ENCODE data around the gene OR1I1. TPM values are rescaled to one million over a fixed set of nuclear protein-coding genes. Genes with fewer than 3 reads are reported as not detected.
"Not testable (repeated sequence)": the region's sequence is repeated elsewhere in the genome, so short reads cannot be mapped to it uniquely, and the experiment has no call there.

Gene OR1I1
- total RNA-seq, 1 donor from 2014 or later: not detected

- DNase-seq: no peak
- ATAC-seq (ENCODE audit: low read depth): no peak
- ChIA-PET POLR2A (no interaction called here), CTCF (no interaction called here)
- no peaks in the 10 kb centered on the region for H3K9me3 Mint-ChIP-seq
- H3K4me3 Mint-ChIP-seq: no peak overlapping the region
- intact Hi-C loops (cut with micrococcal nuclease): no loop called here
- peaks cover 20% of the 10 kb centered on the region for H3K27me3 Mint-ChIP-seq
- TF ChIP-seq CTCF (IDR thresholded peaks at IDR 0.05): no peak
- H3K4me1 Mint-ChIP-seq: peaks cover 2% of the 10 kb centered on the region
- H3K36me3 Mint-ChIP-seq (ENCODE audit: low read depth): no peaks in the 10 kb centered on the region
- no peak overlapping the region for H3K27ac Mint-ChIP-seq
These were observed 5.2 kb downstream of the OR1I1 start for GRCh38 chr19:15087182-15087581.

DNA sequence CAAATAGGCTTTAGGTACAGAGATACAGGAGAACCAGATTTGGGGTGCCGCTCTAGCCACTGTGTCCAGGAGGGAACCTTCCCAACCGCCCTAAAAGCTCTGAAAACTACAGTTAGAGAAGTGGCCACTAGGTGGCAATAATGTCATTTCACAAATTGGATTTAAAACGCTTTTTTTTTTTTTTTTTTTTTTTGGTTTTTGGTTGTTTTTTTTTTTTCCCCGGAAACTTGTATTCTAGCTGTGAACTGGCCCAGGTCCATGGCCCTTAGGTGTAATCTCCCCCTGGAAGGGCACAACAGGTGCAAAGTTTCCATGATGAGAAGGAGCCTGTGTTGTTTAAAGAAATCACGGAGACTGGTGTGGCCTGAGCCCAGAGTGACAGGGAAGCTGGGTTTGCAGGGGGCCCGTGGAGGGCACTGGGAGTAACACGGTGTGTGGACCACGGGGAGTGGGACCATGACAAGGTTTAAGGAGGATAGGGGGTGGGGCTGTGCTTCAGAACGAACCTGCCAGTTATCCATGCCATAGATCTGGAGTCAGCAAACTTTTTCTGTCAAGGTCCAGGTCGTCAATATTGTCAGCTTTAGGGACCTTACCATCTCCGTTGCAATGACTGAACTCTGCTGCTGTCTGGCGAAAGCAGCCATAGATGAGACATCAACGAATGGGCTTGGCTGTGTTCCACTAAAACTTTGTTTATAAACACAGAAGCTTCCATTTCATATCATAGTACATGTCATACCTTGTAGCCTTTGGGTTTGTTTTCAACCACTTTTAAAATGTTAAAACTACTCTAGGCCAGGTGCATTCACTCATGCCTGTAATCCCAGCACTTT is 10.1 kb downstream of the OR1I1 start:
- DNase-seq: no peak
- TF ChIP-seq CTCF (IDR thresholded peaks at IDR 0.05): peak; percentile 59
- intact Hi-C loops (cut with micrococcal nuclease): loop anchor here (1.0 to 5.0 kb wide), 5 partner anchors 58 to 520 kb away; partner anchors contain the start of gene NDUFB7
- Mint-ChIP-seq H3K36me3 (ENCODE audit: low read depth) (no peaks in the 10 kb centered on the region), H3K4me3 (no peak overlapping the region), H3K27me3 (peaks cover 9% of the 10 kb centered on the region), H3K9me3 (no peaks in the 10 kb centered on the region), H3K4me1 (peaks cover 3% of the 10 kb centered on the region), H3K27ac (no peak overlapping the region)
- ATAC-seq (ENCODE audit: low read depth): peak; percentile 47
- CTCF ChIA-PET: interaction anchor here (0.6 to 2.7 kb wide), 13 partner anchors 9 to 517 kb away, joined by 3 to 37 read pairs (median 3); partner anchors contain the start of gene AKAP8L
- POLR2A ChIA-PET: interaction anchor here (0.6 kb wide), 2 partner anchors 508 to 711 kb away, joined by 6 to 8 read pairs; partner anchors contain the start of gene ADGRE5

GRCh38 chr19:15093001-15093400 is 11.0 kb downstream of the OR1I1 start:
- DNase-seq (no peak), ATAC-seq (ENCODE audit: low read depth) (no peak)
- CTCF ChIA-PET: interaction anchor here (1.7 to 2.7 kb wide), 3 partner anchors 57 to 459 kb away, joined by 8 to 37 read pairs (median 9); partner anchors contain the start of gene AKAP8L
- POLR2A ChIA-PET: no interaction called here
- intact Hi-C loops (cut with micrococcal nuclease): loop anchor here (5.0 kb wide), 1 partner anchor 521 kb away; the partner anchor contains the start of gene NDUFB7
- no peak overlapping the region for H3K4me3 Mint-ChIP-seq
- H3K27ac Mint-ChIP-seq: no peak overlapping the region
- TF ChIP-seq CTCF (IDR thresholded peaks at IDR 0.05): no peak
- no peaks in the 10 kb centered on the region for H3K9me3 Mint-ChIP-seq
- peaks cover 5% of the 10 kb centered on the region for H3K27me3 Mint-ChIP-seq
- H3K4me1 Mint-ChIP-seq: peaks cover 3% of the 10 kb centered on the region
- H3K36me3 Mint-ChIP-seq (ENCODE audit: low read depth): no peaks in the 10 kb centered on the region

- Mint-ChIP-seq H3K27me3 (peaks cover 10% of the 10 kb centered on the region), H3K4me1 (peaks cover 3% of the 10 kb centered on the region), H3K4me3 (no peak overlapping the region), H3K27ac (no peak overlapping the region), H3K36me3 (ENCODE audit: low read depth) (no peaks in the 10 kb centered on the region), H3K9me3 (no peaks in the 10 kb centered on the region)
- intact Hi-C loops (cut with micrococcal nuclease): no loop called here
- ChIA-PET POLR2A (no interaction called here), CTCF (interaction anchor here (0.6 kb wide), 1 partner anchor 1436 kb away, joined by 3 read pairs; no protein-coding TSS in a partner anchor)
- ATAC-seq (ENCODE audit: low read depth) (no peak), DNase-seq (no peak)
- no peak for TF ChIP-seq CTCF (IDR thresholded peaks at IDR 0.05)
These were observed 14.2 kb downstream of the OR1I1 start for GRCh38 chr19:15096223-15096622.

DNA sequence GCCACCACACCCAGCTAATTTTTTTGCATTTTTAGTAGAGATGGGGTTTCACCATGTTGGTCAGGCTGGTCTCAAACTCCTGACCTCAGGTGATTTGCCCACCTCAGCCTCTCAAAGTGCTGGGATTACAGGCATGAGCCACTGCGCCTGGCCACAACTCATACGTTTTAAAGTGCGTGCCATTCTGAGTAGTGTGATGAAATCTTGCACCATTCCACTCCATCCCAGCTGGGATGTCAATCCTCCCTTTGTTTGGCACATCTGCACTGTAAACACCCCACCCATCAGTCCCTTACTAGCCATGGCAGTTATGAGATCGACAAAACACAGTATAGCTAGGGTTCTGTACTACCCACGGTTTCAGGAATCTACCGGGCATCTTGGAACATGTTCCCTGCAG is 16.0 kb downstream of the OR1I1 start:
- H3K4me3 Mint-ChIP-seq; DNase-seq; CTCF ChIA-PET; H3K27ac Mint-ChIP-seq; POLR2A ChIA-PET; intact Hi-C loops (cut with micrococcal nuclease); H3K4me1 Mint-ChIP-seq; H3K9me3 Mint-ChIP-seq; ATAC-seq (ENCODE audit: low read depth); H3K36me3 Mint-ChIP-seq (ENCODE audit: low read depth): not testable (repeated sequence)
- H3K27me3 Mint-ChIP-seq: peaks cover 15% of the 10 kb centered on the region

All from activated B cell treated with CpG ODN at 0.5 μM for 24 hours (primary cell).